HepG2 (cell line): Measurements from ENCODE around the gene PFDN2. TPM values are rescaled to one million over a fixed set of nuclear protein-coding genes. Genes with fewer than 3 reads are reported as not detected.

Source experiments
- CHD4 ChIP-seq: fragments of 200-600 bp; sonication (generic); IDR thresholded peaks from 2 replicates; pipeline ENCODE4 v1.7.0; 2017; ENCODE audit warnings: mild to moderate bottlenecking, low read length, borderline replicate concordance
- HINFP ChIP-seq: sonication (generic); formaldehyde crosslinking; IDR thresholded peaks from 2 replicates; pipeline ENCODE4 v1.4.0; 2020; ENCODE audit warnings: low read depth, mild to moderate bottlenecking, missing genetic modification reagents
- KLF9 ChIP-seq: IDR thresholded peaks from 2 replicates; pipeline ENCODE4 v1.6.1; 2016; ENCODE audit warnings: low read depth
- NBN ChIP-seq: fragments of 450-650 bp; conservative IDR thresholded peaks from 2 replicates; pipeline ENCODE4 v1.6.1; 2017
- NR2F2 ChIP-seq: IDR thresholded peaks from 2 replicates; pipeline ENCODE4 v1.6.1; 2012; ENCODE audit warnings: low read depth, inconsistent platforms, borderline replicate concordance
- PAX8 ChIP-seq: sonication (generic); formaldehyde crosslinking; IDR thresholded peaks from 2 replicates; pipeline ENCODE4 v1.8.0; 2022; ENCODE audit warnings: mild to moderate bottlenecking, missing genetic modification reagents, borderline replicate concordance
- RBFOX2 ChIP-seq: fragments of 200-400 bp; formaldehyde crosslinking; IDR thresholded peaks from 2 replicates; pipeline ENCODE4 v1.6.1; 2017; ENCODE audit warnings: low read depth, mild to moderate bottlenecking, low read length
- RFXANK ChIP-seq: IDR thresholded peaks from 2 replicates; pipeline ENCODE4 v1.6.1; 2016
- SOX6 ChIP-seq, 2 experiments: fragments of 450-650 bp in 1 of 2; sonication (generic) in 1 of 2; formaldehyde crosslinking in 1 of 2; IDR thresholded peaks; 2 replicates each; pipeline versions ENCODE4 v1.4.0 to v1.6.1; 2017 to 2020; ENCODE audit warnings: antibody characterized with exemption in 1 of 2, mild to moderate bottlenecking in 1 of 2, missing genetic modification reagents in 1 of 2
- ZBTB21 ChIP-seq: sonication (generic); formaldehyde crosslinking; IDR thresholded peaks from 2 replicates; pipeline ENCODE4 v1.4.0; 2020; ENCODE audit warnings: missing genetic modification reagents
- ZNF501 ChIP-seq: sonication (generic); formaldehyde crosslinking; IDR thresholded peaks from 2 replicates; pipeline ENCODE4 v1.5.1; 2020; ENCODE audit warnings: mild to moderate bottlenecking, moderate library complexity, missing genetic modification reagents
- ZNF510 ChIP-seq: sonication (generic); formaldehyde crosslinking; IDR thresholded peaks from 2 replicates; pipeline ENCODE4 v1.4.0; 2020; ENCODE audit warnings: low read depth, mild to moderate bottlenecking, missing genetic modification reagents
- polyA plus RNA-seq, 8 experiments: library from polyadenylated mRNA; depleted of rRNA in 3 of 8; stranded (reverse) in 7 of 8; unstranded in 1 of 8; fragments of >200 nt; fragmentation: Illumina TruSeq in 4 of 8; extraction: Trizol in 4 of 8; gene quantifications; 2 replicates each; pipeline versions ENCODE4 v1.2.1 to v1.2.3, GENCODE V29; 2011 to 2016; ENCODE audit warnings: low read depth in 4 of 8, missing spikeins in 1 of 8, mixed read lengths in 1 of 8; ENCODE audit not compliant: insufficient read depth in 1 of 8
- total RNA-seq, 5 experiments: library from RNA; depleted of rRNA; stranded (reverse); fragments of >200 nt; fragmentation: Illumina TruSeq; extraction: Trizol; gene quantifications; 2 replicates each; pipeline ENCODE4 v1.2.3, GENCODE V29; 2016; ENCODE audit warnings: low read depth in 1 of 5
- TF ChIP-seq, protein P1 (sequence below): sonication (generic); formaldehyde crosslinking; IDR thresholded peaks from 2 replicates; pipeline ENCODE4 v1.4.0; 2020; ENCODE audit warnings: low read depth, missing genetic modification reagents
- TF ChIP-seq, protein P2 (sequence below): sonication (generic); formaldehyde crosslinking; IDR thresholded peaks from 2 replicates; pipeline ENCODE4 v1.9.0; 2021; ENCODE audit warnings: missing genetic modification reagents, borderline replicate concordance
- TF ChIP-seq, protein P3 (sequence below): sonication (generic); formaldehyde crosslinking; IDR thresholded peaks from 2 replicates; pipeline ENCODE4 v1.5.0; 2020; ENCODE audit warnings: mild to moderate bottlenecking, missing genetic modification reagents

PFDN2 gene
- total and polyA plus RNA-seq, 2 of the 13 experiments (the other 11 are each of a cell fraction or from before 2014, with no cell fraction given): 62.6 to 63.6 TPM

DNA sequence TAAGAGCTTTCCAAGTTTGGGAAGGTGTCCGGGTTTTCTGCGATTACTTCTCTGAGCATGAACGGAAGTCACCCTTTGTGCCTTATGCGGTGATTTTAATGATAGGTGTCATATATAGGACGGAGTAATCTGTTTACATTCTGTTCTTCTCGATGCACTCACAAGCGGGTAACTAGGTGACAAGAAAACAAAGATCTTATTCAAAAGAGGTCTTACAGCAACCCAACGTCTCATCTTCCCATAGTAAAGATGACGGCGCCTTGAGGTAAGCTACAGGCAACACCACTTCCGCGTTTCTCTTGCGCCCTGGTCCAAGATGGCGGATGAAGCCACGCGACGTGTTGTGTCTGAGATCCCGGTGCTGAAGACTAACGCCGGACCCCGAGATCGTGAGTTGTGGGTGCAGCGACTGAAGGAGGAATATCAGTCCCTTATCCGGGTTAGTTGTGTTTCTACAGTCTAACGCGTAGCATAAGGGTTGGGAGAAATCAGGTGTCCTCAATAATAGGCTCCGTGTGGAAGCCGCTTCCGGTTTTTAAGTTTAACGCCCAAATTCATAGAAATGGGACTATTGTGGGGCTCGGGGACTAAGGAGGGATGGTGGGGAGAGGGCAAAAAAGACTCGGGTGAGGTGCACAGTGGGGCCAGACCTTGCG, 36.0 kb upstream of the PFDN2 start, which contains the start of gene UFC1 (continued):
- TF ChIP-seq, protein P1, sequence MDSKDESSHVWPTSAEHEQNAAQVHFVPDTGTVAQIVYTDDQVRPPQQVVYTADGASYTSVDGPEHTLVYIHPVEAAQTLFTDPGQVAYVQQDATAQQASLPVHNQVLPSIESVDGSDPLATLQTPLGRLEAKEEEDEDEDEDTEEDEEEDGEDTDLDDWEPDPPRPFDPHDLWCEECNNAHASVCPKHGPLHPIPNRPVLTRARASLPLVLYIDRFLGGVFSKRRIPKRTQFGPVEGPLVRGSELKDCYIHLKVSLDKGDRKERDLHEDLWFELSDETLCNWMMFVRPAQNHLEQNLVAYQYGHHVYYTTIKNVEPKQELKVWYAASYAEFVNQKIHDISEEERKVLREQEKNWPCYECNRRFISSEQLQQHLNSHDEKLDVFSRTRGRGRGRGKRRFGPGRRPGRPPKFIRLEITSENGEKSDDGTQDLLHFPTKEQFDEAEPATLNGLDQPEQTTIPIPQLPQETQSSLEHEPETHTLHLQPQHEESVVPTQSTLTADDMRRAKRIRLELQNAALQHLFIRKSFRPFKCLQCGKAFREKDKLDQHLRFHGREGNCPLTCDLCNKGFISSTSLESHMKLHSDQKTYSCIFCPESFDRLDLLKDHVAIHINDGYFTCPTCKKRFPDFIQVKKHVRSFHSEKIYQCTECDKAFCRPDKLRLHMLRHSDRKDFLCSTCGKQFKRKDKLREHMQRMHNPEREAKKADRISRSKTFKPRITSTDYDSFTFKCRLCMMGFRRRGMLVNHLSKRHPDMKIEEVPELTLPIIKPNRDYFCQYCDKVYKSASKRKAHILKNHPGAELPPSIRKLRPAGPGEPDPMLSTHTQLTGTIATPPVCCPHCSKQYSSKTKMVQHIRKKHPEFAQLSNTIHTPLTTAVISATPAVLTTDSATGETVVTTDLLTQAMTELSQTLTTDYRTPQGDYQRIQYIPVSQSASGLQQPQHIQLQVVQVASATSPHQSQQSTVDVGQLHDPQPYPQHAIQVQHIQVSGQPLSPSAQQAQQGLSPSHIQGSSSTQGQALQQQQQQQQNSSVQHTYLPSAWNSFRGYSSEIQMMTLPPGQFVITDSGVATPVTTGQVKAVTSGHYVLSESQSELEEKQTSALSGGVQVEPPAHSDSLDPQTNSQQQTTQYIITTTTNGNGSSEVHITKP (CRISPR knock-in tag): 0 out of 2 replicates have a peak, but pooled peaks have one; percentile 28
- TF ChIP-seq SOX6 (IDR thresholded peaks at IDR 0.05) (no peak), SOX6 (CRISPR knock-in tag; IDR thresholded peaks at IDR 0.05) (peak; percentile 28; the same call in 1 of the 2 replicates), ZBTB21 (CRISPR knock-in tag) (peak; percentile 25; the same call in 1 of the 2 replicates), NR2F2 (no peak), KLF9 (0 out of 2 replicates have a peak, but pooled peaks have one; percentile 32), NBN (no peak), ZNF501 (CRISPR knock-in tag) (peak; percentile 59; the same call in 1 of the 2 replicates), HINFP (CRISPR knock-in tag) (0 out of 2 replicates have a peak, but pooled peaks have one; percentile 55), RFXANK (CRISPR knock-in tag) (no peak), RBFOX2 (peak; percentile 69), PAX8 (no peak), ZNF510 (CRISPR knock-in tag) (no peak), CHD4 (no peak)
- TF ChIP-seq, protein P2, sequence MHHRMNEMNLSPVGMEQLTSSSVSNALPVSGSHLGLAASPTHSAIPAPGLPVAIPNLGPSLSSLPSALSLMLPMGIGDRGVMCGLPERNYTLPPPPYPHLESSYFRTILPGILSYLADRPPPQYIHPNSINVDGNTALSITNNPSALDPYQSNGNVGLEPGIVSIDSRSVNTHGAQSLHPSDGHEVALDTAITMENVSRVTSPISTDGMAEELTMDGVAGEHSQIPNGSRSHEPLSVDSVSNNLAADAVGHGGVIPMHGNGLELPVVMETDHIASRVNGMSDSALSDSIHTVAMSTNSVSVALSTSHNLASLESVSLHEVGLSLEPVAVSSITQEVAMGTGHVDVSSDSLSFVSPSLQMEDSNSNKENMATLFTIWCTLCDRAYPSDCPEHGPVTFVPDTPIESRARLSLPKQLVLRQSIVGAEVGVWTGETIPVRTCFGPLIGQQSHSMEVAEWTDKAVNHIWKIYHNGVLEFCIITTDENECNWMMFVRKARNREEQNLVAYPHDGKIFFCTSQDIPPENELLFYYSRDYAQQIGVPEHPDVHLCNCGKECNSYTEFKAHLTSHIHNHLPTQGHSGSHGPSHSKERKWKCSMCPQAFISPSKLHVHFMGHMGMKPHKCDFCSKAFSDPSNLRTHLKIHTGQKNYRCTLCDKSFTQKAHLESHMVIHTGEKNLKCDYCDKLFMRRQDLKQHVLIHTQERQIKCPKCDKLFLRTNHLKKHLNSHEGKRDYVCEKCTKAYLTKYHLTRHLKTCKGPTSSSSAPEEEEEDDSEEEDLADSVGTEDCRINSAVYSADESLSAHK: no peak
- TF ChIP-seq, protein P3, sequence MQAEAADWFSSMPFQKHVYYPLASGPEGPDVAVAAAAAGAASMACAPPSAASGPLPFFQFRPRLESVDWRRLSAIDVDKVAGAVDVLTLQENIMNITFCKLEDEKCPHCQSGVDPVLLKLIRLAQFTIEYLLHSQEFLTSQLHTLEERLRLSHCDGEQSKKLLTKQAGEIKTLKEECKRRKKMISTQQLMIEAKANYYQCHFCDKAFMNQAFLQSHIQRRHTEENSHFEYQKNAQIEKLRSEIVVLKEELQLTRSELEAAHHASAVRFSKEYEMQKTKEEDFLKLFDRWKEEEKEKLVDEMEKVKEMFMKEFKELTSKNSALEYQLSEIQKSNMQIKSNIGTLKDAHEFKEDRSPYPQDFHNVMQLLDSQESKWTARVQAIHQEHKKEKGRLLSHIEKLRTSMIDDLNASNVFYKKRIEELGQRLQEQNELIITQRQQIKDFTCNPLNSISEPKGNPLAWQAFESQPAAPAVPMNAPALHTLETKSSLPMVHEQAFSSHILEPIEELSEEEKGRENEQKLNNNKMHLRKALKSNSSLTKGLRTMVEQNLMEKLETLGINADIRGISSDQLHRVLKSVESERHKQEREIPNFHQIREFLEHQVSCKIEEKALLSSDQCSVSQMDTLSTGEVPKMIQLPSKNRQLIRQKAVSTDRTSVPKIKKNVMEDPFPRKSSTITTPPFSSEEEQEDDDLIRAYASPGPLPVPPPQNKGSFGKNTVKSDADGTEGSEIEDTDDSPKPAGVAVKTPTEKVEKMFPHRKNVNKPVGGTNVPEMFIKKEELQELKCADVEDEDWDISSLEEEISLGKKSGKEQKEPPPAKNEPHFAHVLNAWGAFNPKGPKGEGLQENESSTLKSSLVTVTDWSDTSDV (CRISPR knock-in tag): no peak
